AG09319 (cell line): ENCODE measurements around the gene PAQR7.

ENCODE experiments used
- DNase-seq: peaks from one replicate; pipeline ENCODE4 v3.0.0-alpha.2; 2010; ENCODE audit warnings: low read depth; ENCODE audit errors: extremely low read depth
- TF ChIP-seq, protein P1 (sequence below): IDR thresholded peaks from 2 replicates; pipeline ENCODE4 v1.5.1; 2011; ENCODE audit warnings: low read depth, mild to moderate bottlenecking, inconsistent platforms, low read length, moderate library complexity

PAQR7 gene

DNA sequence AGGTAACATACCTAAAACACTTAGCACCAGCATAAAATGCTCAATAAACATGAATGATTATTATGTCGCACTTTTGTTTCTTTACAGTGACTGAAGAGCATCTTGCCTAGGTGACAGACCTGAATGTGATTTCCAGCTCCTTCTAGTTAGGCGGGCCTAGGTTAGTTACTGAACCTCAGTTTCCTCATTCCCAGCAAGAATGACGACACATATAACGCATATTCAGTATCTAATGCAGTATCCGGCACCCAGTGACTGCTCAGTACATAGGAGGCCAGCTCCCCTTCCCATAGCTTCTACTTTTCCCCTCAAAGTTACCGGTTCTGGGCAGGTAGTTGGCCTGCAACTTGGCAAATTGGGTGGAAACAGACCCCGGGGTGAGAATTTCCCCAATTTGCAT is 17.0 kb downstream of the PAQR7 start:
- TF ChIP-seq, protein P1, sequence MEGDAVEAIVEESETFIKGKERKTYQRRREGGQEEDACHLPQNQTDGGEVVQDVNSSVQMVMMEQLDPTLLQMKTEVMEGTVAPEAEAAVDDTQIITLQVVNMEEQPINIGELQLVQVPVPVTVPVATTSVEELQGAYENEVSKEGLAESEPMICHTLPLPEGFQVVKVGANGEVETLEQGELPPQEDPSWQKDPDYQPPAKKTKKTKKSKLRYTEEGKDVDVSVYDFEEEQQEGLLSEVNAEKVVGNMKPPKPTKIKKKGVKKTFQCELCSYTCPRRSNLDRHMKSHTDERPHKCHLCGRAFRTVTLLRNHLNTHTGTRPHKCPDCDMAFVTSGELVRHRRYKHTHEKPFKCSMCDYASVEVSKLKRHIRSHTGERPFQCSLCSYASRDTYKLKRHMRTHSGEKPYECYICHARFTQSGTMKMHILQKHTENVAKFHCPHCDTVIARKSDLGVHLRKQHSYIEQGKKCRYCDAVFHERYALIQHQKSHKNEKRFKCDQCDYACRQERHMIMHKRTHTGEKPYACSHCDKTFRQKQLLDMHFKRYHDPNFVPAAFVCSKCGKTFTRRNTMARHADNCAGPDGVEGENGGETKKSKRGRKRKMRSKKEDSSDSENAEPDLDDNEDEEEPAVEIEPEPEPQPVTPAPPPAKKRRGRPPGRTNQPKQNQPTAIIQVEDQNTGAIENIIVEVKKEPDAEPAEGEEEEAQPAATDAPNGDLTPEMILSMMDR: no peak
- DNase-seq: no peak

DNA sequence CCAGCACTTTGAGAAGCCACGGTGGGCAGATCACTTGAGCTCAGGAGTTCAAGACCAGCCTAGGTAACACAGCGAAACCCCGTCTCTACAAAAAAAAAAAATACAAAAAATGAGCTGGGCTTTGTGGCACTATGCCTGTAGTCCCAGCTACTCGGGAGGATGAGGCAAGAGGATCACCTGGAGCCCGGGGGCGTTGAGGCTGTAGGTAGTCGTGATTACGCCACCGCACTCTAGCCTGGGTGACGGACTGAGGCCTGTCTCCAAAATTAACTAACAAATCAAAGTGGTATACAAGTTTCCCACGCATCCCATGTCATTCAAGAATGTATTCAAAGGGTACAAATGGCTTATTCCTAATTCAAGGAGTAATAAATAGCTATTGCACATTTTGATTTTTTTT is 18.7 kb downstream of the PAQR7 start:
- TF ChIP-seq, protein P1: no peak
- no peak for DNase-seq

DNA sequence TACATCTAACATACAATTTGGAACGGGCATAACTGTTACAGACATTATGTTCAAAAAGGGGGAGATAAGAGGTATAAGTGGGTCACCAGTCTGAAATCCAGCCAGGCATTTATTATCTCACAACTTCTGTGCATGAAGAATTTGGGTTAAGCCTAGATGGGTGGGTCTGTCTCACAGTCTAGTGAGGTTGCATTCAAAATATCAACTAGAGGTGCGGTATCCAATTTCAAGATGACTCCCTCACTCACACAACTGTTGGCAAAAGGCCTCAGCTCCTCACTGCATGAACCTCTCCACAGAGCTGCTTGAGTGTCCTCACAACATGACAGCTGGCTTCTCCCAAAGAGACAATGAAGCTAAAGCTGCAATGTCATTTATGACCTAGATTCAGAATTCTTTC is 21.0 kb downstream of the PAQR7 start:
- no peak for DNase-seq
- TF ChIP-seq, protein P1: no peak

DNA sequence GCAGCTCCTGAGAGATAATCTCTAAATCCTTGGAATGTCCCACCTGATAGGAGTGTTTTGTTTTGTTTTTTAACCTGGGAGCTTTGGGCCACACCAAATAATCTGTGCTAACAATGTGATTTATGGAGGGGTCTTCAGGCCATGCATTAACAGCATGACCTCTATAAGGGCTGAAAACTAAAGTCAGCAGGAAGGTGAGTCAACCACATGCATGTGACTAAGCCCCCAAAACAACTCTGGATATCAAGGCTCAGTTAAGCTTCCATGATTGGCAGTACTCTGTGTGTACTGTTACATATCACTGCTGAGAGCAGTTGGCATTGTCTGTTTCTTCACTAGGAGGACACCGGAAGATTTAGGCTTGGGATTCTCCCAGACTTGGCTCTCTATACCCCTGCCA is 27.0 kb downstream of the PAQR7 start:
- TF ChIP-seq, protein P1: no peak
- DNase-seq: no peak

DNA sequence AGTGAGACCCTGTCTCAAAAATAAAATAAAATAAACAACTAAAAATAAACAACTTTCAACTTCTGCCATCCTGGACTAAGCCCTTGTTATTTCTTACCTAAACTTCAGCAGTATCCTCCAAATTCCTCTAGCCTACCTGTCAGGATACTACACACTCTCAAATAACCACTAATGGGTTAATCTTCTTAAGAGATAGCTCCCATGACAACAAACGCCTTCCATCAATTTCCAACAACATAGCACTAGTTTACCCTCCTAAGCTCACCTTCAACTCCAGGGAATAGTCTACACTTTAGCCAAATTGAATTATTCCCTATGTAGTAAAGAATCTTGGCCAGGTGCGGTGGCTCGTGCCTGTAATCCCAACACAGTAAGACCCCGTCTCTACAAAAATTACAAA is 27.6 kb downstream of the PAQR7 start:
- TF ChIP-seq, protein P1: no peak
- DNase-seq: no peak

DNA sequence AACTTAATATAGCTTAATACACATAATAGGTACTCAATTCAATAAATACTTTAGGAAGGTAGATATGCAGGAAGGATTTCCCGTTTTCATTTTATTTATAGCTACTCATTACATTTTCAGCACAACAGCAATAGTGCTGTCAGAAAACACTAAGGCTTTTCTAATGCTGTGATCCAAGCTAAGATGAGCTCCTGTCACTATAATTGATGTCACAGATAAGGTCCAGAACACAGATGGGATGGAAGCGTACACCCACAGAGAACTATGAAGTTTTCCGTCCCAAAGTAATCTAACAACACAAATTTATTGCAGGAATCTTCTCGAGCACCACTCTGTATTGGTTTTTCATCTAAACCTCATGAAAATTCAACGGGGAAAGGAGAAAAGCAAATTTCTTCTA is 29.8 kb downstream of the PAQR7 start:
- TF ChIP-seq, protein P1: no peak
- no peak for DNase-seq

DNA sequence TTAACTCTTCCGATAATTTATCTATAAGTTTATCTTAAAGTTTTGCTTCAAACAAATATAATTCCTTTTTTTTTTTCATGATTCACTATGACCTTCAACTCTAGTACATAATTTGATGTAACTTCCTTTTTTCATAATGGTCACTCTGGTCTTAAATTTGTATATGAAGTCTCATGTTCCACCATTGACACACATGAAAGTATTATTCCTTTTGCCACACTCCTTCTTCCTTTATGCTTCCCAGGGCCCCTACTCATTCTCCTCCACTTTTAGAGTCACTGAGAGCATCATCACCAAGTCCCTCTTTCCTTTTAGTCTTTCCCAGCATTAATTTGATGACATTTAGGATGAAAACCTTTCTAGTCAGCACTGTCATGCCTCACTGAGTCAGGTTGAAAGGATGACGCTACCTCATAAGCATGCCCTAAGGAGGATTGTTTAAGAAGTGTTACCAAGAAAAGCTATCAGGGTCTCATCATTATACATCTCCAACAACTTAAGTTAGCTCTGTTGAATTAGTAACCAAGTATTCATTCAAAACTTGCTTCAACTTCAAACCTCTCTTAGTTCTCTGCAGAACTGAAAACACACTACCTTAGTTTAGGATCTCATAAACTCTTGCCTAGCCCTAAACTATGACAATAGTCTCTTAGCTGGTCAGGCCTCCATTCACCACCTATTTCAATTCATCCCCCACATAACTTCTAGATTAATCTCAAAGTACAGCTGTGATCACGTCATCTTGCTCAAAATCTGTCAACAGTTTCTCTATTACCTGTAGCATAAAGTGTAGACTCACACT is 30.8 kb downstream of the PAQR7 start:
- TF ChIP-seq, protein P1: no peak
- DNase-seq: no peak
